OCI-LY7 (cell line): ENCODE data around the gene RNF208. TPM values are rescaled to one million over a fixed set of nuclear protein-coding genes. Genes with fewer than 3 reads are reported as not detected.

Source experiments
- BruUV-seq: library from RNA; stranded (reverse); fragments of 400-500 nt; replicated peaks from 2 replicates; lab custom pipeline; 2021; lab: Mats Ljungman, UMichigan
- CTCF ChIA-PET: fragments of 300-600 bp; sonication (Branson Sonifier 250); formaldehyde crosslinking; loops from one replicate; lab custom pipeline; 2022; ENCODE audit warnings: antibody characterized with exemption; ENCODE audit not compliant: unreplicated experiment; lab: Charles Lee
- POLR2A ChIA-PET: fragments of 300-600 bp; sonication (Branson Sonifier 250); formaldehyde crosslinking; loops from one replicate; lab custom pipeline; 2022; ENCODE audit warnings: antibody characterized with exemption; lab: Charles Lee
- DNase-seq: peaks from one replicate; pipeline ENCODE4 v3.0.0-alpha.2; 2015; ENCODE audit warnings: low spot score
- H2AFZ ChIP-seq: fragments of 200-600 bp; sonication (generic), shearing (Covaris generic); 2 replicates; pipeline ENCODE4 v1.6.1; 2014; ENCODE audit warnings: mild to moderate bottlenecking, antibody characterized with exemption, low read length, moderate library complexity
- H3K27ac ChIP-seq: fragments of 200-600 bp; sonication (generic); 2 replicates; pipeline ENCODE4 v1.5.1; 2014; ENCODE audit warnings: mixed run types, low read depth, mild to moderate bottlenecking, moderate library complexity, low read length, inconsistent platforms; ENCODE audit not compliant: poor library complexity, severe bottlenecking
- H3K36me3 ChIP-seq: fragments of 200-600 bp; sonication (generic); 2 replicates; pipeline ENCODE4 v1.6.1; 2014; ENCODE audit warnings: mild to moderate bottlenecking, antibody characterized with exemption, low read length, moderate library complexity, mixed read lengths; ENCODE audit not compliant: insufficient read depth
- H3K4me1 ChIP-seq: fragments of 200-600 bp; sonication (generic); 2 replicates; pipeline ENCODE4 v1.5.1; 2014; ENCODE audit warnings: mild to moderate bottlenecking, low read length; ENCODE audit not compliant: insufficient read depth, poor library complexity, severe bottlenecking
- H3K4me2 ChIP-seq: fragments of 200-600 bp; sonication (generic); 2 replicates; pipeline ENCODE4 v1.6.1; 2014; ENCODE audit warnings: mild to moderate bottlenecking, low read length
- H3K4me3 ChIP-seq: fragments of 200-600 bp; sonication (generic); 2 replicates; pipeline ENCODE4 v1.5.1; 2014; ENCODE audit warnings: mild to moderate bottlenecking, low read depth, low read length; ENCODE audit not compliant: poor library complexity, severe bottlenecking
- H3K79me2 ChIP-seq: fragments of 200-600 bp; sonication (generic); 2 replicates; pipeline ENCODE4 v1.6.1; 2016; ENCODE audit warnings: low read depth, mild to moderate bottlenecking, low read length, moderate library complexity, mixed read lengths; ENCODE audit not compliant: insufficient read depth
- H3K9me2 ChIP-seq: fragments of 200-600 bp; sonication (generic); 2 replicates; pipeline ENCODE4 v1.6.1; 2016; ENCODE audit warnings: mild to moderate bottlenecking, low read length, mixed read lengths; ENCODE audit not compliant: insufficient read depth
- H3K9me3 ChIP-seq: fragments of 200-600 bp; sonication (generic); 2 replicates; pipeline ENCODE4 v1.6.1; 2014; ENCODE audit warnings: mild to moderate bottlenecking, mixed run types, low read length, mixed read lengths
- H4K20me1 ChIP-seq: fragments of 200-600 bp; sonication (generic); 2 replicates; pipeline ENCODE4 v1.6.1; 2014; ENCODE audit warnings: mild to moderate bottlenecking, antibody characterized with exemption, low read length, moderate library complexity, mixed read lengths; ENCODE audit not compliant: insufficient read depth
- EZH2phosphoT487 ChIP-seq: fragments of 200-600 bp; sonication (generic); IDR thresholded peaks from 2 replicates; pipeline ENCODE4 v1.6.1; 2018; ENCODE audit warnings: low read depth, borderline replicate concordance, mild to moderate bottlenecking, mixed run types, antibody characterized with exemption, low read length, moderate library complexity, mixed read lengths
- intact Hi-C: fragments of 100-400 bp; cut with micrococcal nuclease; formaldehyde crosslinking; loops from one replicate; pipeline ENCODE4 v1.10.0; 2022; ENCODE audit not compliant: unreplicated experiment
- total RNA-seq, 2 experiments: library from RNA; depleted of rRNA in 1 of 2; stranded (reverse); fragments of >200 nt in 1 of 2; shearing (Covaris generic) in 1 of 2; gene quantifications; 2 replicates each; pipeline ENCODE4 v1.2.3, GENCODE V29; 2014 to 2022
- TF ChIP-seq, protein P1 (sequence below): fragments of 200-600 bp; sonication (generic); conservative IDR thresholded peaks from 2 replicates; pipeline ENCODE4 v1.5.1; 2014; ENCODE audit warnings: mild to moderate bottlenecking, antibody characterized with exemption, low read length, moderate library complexity, mixed read lengths

The RNF208 gene
- total RNA-seq, 2 experiments from 2014 or later: 0.47 to 5.5 TPM

GRCh38 chr9:137268538-137269201 is 46.6 kb upstream of the RNF208 start:
- no peaks in the 10 kb centered on the region for H3K9me3 ChIP-seq
- POLR2A ChIA-PET: interaction anchor here (0.6 to 1.2 kb wide), 4 partner anchors 9 to 186 kb away, joined by 3 to 9 read pairs (median 3); partner anchors contain the start of genes NELFB and TOR4A
- TF ChIP-seq EZH2phosphoT487: no peak
- TF ChIP-seq, protein P1, sequence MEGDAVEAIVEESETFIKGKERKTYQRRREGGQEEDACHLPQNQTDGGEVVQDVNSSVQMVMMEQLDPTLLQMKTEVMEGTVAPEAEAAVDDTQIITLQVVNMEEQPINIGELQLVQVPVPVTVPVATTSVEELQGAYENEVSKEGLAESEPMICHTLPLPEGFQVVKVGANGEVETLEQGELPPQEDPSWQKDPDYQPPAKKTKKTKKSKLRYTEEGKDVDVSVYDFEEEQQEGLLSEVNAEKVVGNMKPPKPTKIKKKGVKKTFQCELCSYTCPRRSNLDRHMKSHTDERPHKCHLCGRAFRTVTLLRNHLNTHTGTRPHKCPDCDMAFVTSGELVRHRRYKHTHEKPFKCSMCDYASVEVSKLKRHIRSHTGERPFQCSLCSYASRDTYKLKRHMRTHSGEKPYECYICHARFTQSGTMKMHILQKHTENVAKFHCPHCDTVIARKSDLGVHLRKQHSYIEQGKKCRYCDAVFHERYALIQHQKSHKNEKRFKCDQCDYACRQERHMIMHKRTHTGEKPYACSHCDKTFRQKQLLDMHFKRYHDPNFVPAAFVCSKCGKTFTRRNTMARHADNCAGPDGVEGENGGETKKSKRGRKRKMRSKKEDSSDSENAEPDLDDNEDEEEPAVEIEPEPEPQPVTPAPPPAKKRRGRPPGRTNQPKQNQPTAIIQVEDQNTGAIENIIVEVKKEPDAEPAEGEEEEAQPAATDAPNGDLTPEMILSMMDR: no peak
- H4K20me1 ChIP-seq: no peaks in the 10 kb centered on the region
- intact Hi-C loops: loop anchor here (1.0 to 2.0 kb wide), 3 partner anchors 9 to 68 kb away; partner anchors contain the start of genes TOR4A and TPRN
- peak; percentile 32 for DNase-seq
- H3K9me2 ChIP-seq: no peaks in the 10 kb centered on the region
- peaks cover 77% of the 10 kb centered on the region for H3K36me3 ChIP-seq
- peaks cover 54% of the 10 kb centered on the region for H3K4me1 ChIP-seq
- H2AFZ ChIP-seq: no peak overlapping the region
- H3K79me2 ChIP-seq: peaks cover 18% of the 10 kb centered on the region; the same call in 1 of the 2 replicates
- H3K4me3 ChIP-seq: peak overlapping the region; percentile 65
- BruUV-seq: TSS peak; percentile 81
- peak overlapping the region; percentile 90 for H3K4me2 ChIP-seq
- peak overlapping the region; percentile 90 for H3K27ac ChIP-seq
- CTCF ChIA-PET: interaction anchor here (0.5 to 0.6 kb wide), 2 partner anchors 30 to 320 kb away, joined by 3 read pairs; no protein-coding TSS in a partner anchor

DNA sequence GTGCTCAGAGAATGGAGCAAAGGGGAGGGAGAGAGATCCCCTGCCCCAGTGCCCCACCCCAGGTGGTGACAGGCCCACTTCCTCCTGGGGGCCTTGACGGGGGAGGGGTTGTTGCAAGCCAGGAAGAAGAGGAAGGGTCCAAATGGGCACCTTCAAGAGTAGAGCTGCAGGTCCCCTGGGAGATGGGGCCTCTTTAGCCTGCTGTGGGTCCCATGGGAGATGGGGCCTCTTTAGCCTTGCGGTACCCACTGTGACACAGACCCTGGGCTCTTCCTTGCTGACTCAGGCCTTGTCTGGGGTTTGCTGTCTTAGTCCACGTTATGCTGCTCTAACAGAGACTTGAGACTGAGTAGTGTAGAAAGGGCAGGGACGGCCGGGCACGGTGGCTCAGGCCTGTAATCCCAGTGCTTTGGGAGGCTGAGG is 45.9 kb upstream of the RNF208 start:
- Histone ChIP-seq H3K4me2 (peak overlapping the region; percentile 90), H3K79me2 (peaks cover 18% of the 10 kb centered on the region; the same call in 1 of the 2 replicates), H4K20me1 (no peaks in the 10 kb centered on the region), H3K36me3 (peaks cover 75% of the 10 kb centered on the region), H3K9me2 (no peaks in the 10 kb centered on the region), H2AFZ (no peak overlapping the region), H3K9me3 (no peaks in the 10 kb centered on the region), H3K27ac (peak overlapping the region; percentile 90), H3K4me1 (peaks cover 48% of the 10 kb centered on the region), H3K4me3 (peak overlapping the region; percentile 65)
- peak; percentile 98 for DNase-seq
- TF ChIP-seq, protein P1: no peak
- no peak for TF ChIP-seq EZH2phosphoT487
- ChIA-PET CTCF (no interaction called here), POLR2A (no interaction called here)
- BruUV-seq: no TSS peak
- intact Hi-C loops: loop anchor here (1.0 to 2.0 kb wide), 3 partner anchors 9 to 68 kb away; partner anchors contain the start of genes TOR4A and TPRN
